ENCODE data around the gene HS2ST1. TPM values are rescaled to one million over a fixed set of nuclear protein-coding genes. Genes with fewer than 3 reads are reported as not detected.

Gene HS2ST1
- total and polyA plus RNA-seq, 12 donors = 2.4 to 21.4 (median 13.6) TPM

DNA sequence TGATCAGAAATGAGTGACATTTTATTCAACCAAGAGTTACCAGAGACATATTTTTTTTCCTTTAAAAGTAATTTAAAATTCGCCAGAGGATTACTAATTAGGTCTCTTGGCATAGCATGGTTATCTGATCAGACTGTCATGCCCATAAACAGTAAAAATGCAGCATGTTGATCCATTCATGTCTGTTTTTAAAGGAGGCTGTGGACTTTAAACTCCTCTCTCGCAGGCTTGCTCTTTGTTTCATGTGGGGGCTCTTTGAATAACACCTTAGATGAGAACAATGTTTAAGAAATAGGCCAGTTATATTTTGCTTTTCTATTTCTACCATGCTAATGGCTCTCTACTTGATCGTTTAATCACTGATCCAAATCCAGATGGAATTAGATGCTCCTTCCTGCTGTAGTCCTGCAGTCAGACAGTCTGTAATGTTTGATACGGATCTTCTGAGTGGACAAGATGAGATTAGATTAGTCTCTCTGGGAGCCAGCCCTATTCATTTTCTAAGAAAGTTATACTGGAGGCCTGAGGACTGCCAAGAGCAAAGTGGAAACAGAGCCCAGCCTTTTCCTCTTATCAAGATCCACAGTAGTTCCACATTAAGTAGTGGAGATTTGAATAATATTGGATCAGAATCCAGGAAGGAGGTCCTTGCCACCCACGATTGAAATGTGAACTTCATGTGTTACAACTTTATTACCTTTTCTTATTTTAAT lies 197.4 kb downstream of the HS2ST1 start:
- whole genome bisulfite sequencing, 2 donors = 57 to 59% methylated on average over 5 of the region's 5 CpGs

DNA sequence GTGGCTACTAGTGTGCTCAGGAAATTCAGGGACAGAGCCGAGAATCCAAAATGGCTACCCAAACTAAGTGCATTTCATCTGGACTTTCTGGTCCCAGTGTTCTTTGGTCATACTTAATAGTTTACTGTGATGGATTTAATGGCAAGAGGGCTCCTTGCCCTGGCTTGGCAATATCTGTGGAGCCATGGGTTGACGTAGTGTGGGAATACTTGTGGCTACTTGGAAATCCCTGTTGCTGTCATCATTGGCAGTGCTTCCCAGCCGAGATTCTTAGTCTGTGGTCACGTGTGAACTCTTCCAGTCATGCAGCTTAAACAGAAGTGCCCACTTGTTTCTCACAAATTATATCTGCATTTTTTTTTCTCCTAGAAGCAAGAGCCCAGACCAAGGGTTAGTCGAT lies 198.9 kb downstream of the HS2ST1 start:
- ATAC-seq (peak in 7 of 8 donors; percentile 49 to 82 (median 66)), DNase-seq (peak in 1 of 2 donors; percentile 38)
- peaks cover 0 to 29% (median 0%) of the 10 kb centered on the region in 9 donors for H3K4me1 ChIP-seq
- intact Hi-C loops (cut with DNase I) = no loop called here
- no peak overlapping the region for H3K4me3 ChIP-seq
- no peak overlapping the region for H3K27ac ChIP-seq
- TF ChIP-seq, protein P1, sequence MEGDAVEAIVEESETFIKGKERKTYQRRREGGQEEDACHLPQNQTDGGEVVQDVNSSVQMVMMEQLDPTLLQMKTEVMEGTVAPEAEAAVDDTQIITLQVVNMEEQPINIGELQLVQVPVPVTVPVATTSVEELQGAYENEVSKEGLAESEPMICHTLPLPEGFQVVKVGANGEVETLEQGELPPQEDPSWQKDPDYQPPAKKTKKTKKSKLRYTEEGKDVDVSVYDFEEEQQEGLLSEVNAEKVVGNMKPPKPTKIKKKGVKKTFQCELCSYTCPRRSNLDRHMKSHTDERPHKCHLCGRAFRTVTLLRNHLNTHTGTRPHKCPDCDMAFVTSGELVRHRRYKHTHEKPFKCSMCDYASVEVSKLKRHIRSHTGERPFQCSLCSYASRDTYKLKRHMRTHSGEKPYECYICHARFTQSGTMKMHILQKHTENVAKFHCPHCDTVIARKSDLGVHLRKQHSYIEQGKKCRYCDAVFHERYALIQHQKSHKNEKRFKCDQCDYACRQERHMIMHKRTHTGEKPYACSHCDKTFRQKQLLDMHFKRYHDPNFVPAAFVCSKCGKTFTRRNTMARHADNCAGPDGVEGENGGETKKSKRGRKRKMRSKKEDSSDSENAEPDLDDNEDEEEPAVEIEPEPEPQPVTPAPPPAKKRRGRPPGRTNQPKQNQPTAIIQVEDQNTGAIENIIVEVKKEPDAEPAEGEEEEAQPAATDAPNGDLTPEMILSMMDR (IDR thresholded peaks at IDR 0.05) = no peak
- no peaks in the 10 kb centered on the region for H3K36me3 ChIP-seq
- WGBS, 2 donors = 52 to 65% methylated on average over 5 of the region's 5 CpGs
- H3K27me3 ChIP-seq = no peaks in the 10 kb centered on the region
- H3K9me3 ChIP-seq = no peaks in the 10 kb centered on the region

More for the DNA sequence above, 197.4 kb downstream of the HS2ST1 start:
- peak overlapping the region in 1 of 10 donors; percentile 22 for H3K27ac ChIP-seq
- ATAC-seq (peak in 1 of 8 donors; percentile 22), DNase-seq (no peak)
- intact Hi-C loops (cut with DNase I) = no loop called here
- no peak overlapping the region for H3K4me3 ChIP-seq
- H3K27me3 ChIP-seq = no peaks in the 10 kb centered on the region
- TF ChIP-seq, protein P1 (IDR thresholded peaks at IDR 0.05) = no peak
- H3K36me3 ChIP-seq = no peaks in the 10 kb centered on the region
- peaks cover 0 to 29% (median 0%) of the 10 kb centered on the region in 9 donors for H3K4me1 ChIP-seq
- H3K9me3 ChIP-seq = no peaks in the 10 kb centered on the region

DNA sequence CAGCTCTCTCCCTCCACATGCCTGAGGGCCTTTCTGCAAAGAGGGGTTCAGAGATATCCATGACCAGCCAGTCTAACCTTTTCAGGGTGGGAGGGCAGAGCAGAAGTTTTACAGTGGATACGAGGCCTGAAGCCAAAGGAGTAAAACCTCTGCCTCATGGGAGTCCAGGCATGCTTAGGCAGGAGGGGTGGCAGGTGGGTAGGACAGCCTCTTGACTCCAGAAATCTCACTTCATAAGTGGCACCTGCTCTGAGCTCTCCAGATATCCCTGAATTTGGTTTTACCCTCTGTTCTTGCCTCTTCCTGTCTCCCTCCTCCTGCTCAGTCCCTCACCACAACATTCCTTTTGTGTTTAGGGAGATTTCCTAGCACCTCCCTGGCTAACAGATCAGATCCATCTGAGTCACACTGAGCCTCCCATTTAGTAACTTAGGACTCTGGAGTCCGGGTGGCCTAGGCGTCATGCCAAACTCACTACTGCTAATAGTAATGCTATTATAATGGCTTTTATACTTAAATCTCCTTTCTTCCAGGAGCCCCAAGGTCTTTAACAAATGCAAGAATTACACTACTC lies 201.0 kb downstream of the HS2ST1 start:
- TF ChIP-seq, protein P1 (IDR thresholded peaks at IDR 0.05) = no peak
- intact Hi-C loops (cut with DNase I) = no loop called here
- H3K4me3 ChIP-seq = no peak overlapping the region
- peaks cover 0 to 23% (median 0%) of the 10 kb centered on the region in 9 donors for H3K4me1 ChIP-seq
- no peaks in the 10 kb centered on the region for H3K27me3 ChIP-seq
- 80 to 83% methylated on average over 3 of the region's 3 CpGs for WGBS, 2 donors
- H3K27ac ChIP-seq = no peak overlapping the region
- no peaks in the 10 kb centered on the region for H3K36me3 ChIP-seq
- no peak for DNase-seq
- ATAC-seq = peak in 2 of 8 donors; percentile 24 to 37
- H3K9me3 ChIP-seq = no peaks in the 10 kb centered on the region

DNA sequence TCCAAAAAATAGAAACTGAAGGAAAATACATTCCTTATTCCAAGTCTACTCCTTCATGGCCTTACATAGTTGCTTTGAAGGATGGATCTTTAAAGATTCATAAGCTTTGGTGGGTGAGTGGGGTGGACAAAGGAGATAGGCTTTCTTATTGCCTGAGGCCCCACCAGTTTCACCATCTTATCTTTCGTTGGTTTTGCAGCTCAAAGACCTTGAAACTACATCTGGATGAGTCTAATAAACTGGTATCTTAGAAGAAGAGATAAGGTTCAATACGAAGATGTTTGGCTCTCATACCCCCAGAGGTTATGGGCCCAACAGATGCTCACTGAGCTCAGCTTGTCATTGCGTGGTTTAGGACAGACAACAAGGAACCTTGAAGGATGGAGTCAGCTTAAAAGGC lies 201.5 kb downstream of the HS2ST1 start:
- H3K36me3 ChIP-seq = no peaks in the 10 kb centered on the region
- H3K9me3 ChIP-seq = no peaks in the 10 kb centered on the region
- no peaks in the 10 kb centered on the region for H3K27me3 ChIP-seq
- TF ChIP-seq, protein P1 (IDR thresholded peaks at IDR 0.05) = no peak
- no peak for ATAC-seq
- H3K27ac ChIP-seq = no peak overlapping the region
- DNase-seq = no peak
- peaks cover 0 to 23% (median 0%) of the 10 kb centered on the region in 9 donors for H3K4me1 ChIP-seq
- WGBS, 2 donors = 79 to 85% methylated on average over 3 of the region's 3 CpGs
- intact Hi-C loops (cut with DNase I) = no loop called here
- H3K4me3 ChIP-seq = no peak overlapping the region

Data from heart right ventricle (tissue), 16 donors.